ENCODE data around the gene DAZAP1. TPM values are rescaled to one million over a fixed set of nuclear protein-coding genes. Genes with fewer than 3 reads are reported as not detected.

The DAZAP1 gene
- polyA plus RNA-seq, 3 donors, result 69.2 to 70.7 (median 69.7) TPM

DNA sequence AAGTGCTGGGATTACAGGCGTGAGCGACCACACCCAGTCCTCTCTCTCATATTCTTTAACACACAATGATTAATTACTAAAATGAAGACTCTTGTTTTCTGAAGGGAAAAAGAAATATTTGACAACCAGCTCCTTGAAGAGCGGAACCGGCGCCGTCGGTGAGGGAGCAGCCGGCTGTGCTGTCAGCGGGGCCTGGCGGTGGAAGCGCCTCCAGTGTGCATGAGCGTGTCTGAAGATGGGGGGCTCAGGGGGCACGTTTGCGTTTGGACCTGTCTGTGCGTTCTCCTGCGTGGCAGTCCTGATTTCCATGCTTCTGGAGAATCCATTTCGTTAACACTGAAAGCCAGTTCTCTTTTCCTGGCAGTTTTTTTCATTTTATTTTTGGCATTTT, 31.0 kb upstream of the DAZAP1 start:
- no peak for DNase-seq (ENCODE audit: low read depth in 3 of 3, low spot score in 2 of 3)

DNA sequence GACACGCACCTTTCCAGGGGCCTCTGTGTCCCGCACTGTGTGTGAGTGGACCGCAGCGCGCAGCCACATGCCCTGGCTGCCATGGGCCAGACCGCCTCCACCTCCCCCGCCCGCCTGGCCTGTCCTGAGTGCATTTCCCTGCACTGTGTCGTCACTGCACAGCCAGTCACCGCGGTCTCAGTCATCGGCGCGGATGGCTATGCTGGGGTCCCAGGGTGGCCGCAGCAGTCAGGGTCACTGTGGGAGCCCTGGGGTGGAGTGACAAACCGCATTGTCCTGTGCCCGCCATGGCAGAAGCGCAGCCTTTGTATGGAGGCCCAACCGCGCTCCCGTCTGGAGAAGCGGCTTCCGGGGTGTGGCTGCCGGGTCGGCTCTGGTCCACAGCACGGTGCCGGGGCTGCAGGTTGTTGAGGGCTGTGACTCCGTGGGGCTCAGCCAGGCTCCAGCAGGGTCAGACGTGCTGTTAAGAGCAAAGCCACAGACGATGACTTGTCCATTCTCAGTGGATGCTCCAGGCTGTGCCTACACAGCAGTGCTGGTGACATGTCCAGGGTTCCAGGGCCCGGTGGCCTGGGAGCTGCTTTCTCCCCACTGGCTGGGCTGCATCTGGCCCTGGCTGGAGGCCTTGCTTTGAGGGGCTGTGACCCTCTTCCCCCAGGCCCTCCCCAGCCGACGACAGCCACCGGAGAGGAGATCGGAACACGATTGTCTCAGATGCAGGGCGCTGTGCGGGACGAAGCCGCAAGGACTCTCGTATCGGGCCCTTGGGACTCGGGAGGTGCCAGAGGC, 30.0 kb upstream of the DAZAP1 start:
- DNase-seq (ENCODE audit: low read depth in 3 of 3, low spot score in 2 of 3), result no peak

DNA sequence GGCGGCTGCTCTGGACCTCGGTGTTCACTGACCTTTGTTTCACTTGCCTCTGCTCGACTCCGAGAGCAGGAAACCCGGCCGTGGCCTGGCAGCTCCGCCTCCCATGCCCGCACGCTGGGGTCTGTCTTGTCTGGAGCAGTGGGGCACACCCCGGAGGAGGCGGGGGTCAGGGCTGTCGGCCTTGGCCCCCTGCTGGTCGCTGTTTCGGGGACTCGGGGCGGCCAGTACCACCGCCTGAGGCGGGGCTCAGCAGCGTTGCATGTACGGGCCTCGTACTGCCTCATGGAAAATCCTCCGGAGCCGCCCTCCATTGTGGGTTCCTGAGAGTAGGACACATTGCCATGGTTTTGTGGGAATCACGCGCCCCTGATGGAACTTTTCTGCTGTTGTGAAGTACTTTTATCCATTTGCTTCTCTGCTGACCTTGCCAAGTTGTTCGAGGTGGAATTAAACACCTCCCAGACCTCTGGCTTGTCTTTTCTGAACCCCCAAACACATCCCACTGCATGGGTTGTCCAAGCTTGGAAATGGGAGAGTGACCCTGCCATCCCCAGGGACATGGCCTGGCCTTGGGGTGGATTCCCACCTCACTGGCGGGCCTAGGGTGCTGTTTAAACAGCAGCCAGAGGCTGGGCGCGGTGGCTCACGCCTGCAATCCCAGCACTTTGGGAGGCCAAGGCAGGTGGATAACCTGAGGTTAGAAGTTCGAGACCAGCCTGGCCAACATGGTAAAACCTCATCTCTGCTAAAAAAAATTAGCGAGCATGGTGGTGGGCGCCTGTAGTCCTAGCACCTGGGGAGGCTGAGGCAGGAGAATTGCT, 29.2 kb upstream of the DAZAP1 start:
- no peak for DNase-seq (ENCODE audit: low read depth in 3 of 3, low spot score in 2 of 3)

DNA sequence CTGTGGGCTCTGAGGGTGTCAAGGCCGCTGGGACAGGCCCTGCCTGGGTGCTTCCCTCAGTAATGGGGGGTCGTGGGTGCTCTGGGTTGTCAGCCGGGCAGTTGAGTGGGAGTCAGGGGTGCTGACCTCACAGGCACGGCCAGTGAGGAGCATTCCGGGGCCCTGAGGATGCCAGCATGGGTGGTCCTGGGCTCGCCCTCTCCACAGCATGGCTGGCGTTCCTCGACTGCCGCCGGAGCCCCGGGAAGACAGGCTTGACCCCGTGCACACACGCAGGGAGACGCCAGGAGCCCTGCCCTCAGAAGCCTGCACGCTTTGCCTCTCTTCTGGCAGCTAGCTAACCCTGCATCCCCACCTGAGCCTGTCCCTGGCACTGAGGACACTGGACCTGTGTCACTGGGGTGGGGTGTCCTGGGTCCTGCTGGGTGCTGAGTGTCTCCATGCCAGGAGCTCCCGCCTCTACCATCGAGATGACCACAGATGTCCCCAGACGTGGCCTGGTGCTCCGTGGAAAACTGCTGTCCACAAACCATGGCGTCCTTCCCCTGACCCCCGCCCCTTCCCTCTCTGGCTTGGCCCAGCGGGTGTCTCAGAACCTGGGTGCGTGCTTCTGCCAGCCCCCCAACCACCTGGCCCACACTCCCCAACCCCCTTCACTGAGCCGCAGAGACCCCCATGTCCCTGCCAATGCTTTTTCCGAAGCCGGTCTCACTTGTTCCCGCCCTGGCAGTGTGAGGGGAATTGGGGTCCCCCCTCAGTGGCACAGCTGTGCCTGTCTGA, 28.1 kb upstream of the DAZAP1 start:
- no peak for DNase-seq (ENCODE audit: low read depth in 3 of 3, low spot score in 2 of 3)

DNA sequence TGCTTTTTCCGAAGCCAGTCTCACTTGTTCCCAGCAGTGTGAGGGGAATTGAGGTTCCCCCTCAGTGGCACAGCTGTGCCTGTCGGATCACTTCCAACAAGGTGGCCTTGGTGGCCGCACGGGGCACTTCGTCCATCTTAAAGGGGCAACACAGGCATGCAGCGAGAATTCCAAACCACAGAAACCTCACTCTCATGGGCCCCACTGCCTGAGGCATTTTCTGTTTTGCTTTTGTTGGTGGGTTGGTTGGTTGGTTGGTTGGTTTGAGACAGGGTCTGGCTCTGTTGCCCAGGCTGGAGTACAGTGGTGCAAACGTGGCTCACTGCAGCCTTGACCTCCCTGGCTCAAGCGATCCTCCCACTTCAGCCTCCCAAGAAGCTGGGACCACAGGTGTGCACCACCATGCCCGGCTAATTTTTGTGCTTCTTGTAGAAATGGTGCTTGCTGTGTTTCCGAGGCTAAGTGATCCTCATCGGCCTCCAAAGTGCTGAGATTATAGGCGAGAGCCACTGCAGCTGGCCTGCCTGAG, 27.4 kb upstream of the DAZAP1 start:
- DNase-seq (ENCODE audit: low read depth in 3 of 3, low spot score in 2 of 3), result no peak

DNA sequence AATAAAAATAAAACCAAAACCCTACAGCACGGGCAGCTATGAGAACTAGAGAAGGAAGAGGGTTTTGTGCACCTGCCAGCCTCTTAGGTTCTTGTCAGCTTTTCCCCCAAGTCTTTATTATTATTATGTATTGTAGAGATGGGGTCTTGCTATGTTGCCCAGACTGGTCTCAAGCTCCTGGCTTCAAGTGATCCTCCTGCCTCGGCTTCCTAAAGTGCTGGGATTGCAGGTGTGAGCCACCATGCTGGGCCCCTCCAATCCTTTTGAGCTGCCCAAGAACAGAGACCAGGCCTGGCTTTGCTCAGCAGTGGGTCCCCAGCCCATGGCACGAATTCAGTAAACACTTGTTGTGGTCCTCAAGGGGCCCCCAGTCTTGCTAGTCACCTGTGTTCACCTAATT, 25.1 kb upstream of the DAZAP1 start:
- DNase-seq (ENCODE audit: low read depth in 3 of 3, low spot score in 2 of 3), result no peak

DNA sequence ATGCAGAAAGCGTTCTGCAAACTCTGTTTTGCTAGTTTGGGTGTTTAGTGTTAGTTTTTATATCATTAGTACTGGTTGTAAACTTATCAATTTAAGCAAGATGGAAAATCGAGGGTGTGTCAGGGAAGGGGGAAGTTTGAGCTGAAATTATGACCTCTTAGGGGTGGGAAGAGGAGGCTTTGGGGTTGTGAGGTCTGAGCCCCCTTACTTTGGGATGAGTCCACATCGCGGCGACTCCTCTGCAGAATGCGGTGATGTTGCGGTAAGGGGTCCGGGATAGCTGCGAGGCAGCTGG, 24.4 kb upstream of the DAZAP1 start:
- no peak for DNase-seq (ENCODE audit: low read depth in 3 of 3, low spot score in 2 of 3)

DNA sequence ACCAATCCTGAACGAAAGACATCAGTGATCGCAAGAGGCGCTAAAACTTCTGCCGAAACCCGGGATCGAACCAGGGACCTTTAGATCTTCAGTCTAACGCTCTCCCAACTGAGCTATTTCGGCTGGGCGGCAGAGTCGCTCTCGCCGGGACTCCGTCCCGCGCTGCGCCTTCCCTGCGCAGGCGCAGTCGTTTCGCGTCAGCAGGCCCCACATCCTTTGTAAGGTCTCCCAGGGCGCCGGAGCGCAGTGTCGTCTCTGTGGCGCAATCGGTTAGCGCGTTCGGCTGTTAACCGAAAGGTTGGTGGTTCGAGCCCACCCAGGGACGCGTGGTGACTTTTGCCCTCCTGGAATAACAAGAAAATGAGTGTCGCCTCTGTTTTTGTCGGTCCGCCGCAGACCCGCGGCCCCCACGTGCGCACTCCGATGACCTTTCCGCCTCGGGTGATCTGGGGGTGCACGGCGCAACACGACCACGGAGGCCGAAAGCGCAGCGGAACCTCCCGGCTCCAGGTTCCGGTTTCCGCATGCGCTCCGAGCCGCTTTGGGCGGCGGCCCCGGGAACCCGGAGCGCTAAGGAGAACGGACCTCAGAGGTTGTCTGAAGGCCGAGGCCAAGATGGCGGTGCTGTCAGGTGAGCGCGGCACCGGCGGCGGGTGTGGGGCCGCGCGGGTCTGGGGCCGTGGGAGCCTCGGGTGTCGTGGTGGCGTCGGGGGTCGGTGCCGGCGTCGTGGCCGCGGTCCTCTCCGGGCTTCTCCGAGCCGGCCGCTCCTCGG, 23.9 kb upstream of the DAZAP1 start, which contains the start of gene NDUFS7:
Gene NDUFS7, plus strand, starts transcription at position 596 of the 773 bp plus-strand sequence. Its CDS starts 20 bp downstream, at position 616.
- peak; percentile 84 to 91 (median 84) for DNase-seq (ENCODE audit: low read depth in 3 of 3, low spot score in 2 of 3)

DNA sequence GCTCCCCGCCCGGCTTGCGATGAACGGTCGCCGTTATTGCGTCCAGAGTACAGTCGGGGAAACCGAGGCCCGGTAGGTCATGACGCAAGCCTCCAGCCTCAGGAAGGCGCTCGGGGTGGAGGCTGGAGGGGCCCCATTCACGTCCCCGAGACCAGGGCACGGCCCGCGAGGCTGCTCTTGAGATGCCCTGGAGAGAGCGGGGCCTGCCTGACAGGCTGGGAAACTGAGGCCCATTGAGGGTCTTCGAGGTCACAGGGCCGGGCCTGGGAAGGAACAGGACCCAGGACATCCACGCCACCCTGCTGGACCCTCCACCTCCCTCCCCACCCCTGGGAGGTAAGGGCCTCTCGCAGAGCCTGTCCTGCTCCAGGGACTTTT, 23.3 kb upstream of the DAZAP1 start:
- no peak for DNase-seq (ENCODE audit: low read depth in 3 of 3, low spot score in 2 of 3)

DNA sequence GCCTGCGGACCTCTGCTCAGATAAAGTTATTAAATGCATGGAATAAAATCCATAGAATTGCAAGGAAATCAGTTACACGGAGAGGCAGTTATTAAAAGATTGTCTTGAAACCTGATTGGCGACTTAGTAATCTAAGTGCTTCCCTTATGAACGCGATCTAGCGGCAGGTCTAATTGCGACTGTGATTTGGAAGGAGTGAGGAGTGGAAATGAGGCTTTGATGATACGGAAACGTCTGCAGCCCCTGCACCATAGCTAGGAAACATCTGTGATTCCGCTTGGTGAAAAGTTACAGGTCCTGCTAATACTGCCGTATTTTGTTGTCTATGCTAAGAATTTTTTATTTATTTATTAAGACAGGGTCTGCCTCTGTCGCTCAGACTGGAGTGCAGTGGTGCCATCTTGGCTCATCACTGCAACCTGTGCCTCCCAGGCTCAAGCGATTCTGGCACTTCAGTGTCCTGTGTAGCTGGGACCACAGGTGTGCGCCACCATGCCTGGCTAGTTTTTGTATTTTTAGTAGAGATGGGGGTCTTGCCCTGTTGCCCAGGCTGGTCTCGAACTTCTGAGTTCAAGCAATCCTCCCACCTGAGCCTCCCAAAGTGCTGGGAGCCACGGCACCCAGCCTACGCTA, 22.8 kb upstream of the DAZAP1 start:
- no peak for DNase-seq (ENCODE audit: low read depth in 3 of 3, low spot score in 2 of 3)

DNA sequence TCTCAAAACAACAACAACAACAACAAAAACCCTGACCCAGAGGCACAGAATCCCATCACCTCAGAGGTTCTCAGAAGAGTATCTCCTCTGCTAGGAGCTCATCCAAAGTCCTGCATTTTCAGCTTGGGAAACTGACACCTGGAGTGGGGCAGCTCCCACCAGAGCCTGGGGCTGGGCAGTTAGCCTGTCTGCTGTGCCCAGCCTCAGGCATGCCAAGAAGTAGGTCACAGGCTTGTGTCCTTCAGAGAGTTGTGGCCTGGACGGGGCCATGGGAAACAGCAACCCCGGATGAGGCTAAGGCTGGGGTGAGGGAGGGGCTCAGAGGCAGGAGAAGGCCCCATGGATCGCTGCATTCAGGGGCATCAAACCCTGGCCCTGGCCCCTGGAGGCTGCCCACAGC, 21.6 kb upstream of the DAZAP1 start:
- no peak for DNase-seq (ENCODE audit: low read depth in 3 of 3, low spot score in 2 of 3)

DNA sequence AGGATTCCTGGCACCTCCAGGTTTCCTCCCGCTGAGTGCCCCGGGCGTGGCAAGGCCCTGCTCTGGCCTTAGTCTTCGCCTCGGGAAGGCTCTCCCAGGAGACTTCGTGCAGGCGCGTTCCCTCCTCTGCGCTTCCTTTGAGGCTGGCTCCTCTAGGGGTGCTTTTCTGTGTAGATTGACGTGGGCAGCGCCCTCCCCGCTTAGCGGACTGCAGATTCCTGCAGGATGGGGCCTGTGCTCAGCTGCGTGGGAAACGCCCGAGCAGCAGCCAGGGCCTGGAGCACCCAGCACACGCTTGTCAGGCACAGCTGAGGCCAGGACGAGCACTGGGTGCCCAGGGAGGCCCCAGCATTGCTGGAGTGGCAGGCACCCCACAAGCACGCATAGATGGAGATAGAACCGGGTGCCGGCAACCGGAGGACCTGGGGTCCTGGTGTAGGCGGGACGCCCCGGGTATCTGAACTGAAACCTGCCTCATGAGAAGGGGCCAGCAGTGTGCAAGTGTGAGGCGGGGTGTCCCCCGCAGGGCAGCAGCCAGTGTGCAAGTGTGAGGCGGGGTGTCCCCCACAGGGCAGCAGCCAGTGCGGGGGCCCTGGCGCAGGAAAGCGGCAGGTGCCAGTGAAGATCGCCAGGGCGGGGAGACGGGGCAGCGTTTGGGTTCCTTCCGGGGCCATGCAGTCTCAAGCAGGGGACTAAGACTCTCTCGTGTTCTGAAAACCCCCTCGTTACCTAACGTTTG, 20.3 kb upstream of the DAZAP1 start:
- no peak for DNase-seq (ENCODE audit: low read depth in 3 of 3, low spot score in 2 of 3)

DNA sequence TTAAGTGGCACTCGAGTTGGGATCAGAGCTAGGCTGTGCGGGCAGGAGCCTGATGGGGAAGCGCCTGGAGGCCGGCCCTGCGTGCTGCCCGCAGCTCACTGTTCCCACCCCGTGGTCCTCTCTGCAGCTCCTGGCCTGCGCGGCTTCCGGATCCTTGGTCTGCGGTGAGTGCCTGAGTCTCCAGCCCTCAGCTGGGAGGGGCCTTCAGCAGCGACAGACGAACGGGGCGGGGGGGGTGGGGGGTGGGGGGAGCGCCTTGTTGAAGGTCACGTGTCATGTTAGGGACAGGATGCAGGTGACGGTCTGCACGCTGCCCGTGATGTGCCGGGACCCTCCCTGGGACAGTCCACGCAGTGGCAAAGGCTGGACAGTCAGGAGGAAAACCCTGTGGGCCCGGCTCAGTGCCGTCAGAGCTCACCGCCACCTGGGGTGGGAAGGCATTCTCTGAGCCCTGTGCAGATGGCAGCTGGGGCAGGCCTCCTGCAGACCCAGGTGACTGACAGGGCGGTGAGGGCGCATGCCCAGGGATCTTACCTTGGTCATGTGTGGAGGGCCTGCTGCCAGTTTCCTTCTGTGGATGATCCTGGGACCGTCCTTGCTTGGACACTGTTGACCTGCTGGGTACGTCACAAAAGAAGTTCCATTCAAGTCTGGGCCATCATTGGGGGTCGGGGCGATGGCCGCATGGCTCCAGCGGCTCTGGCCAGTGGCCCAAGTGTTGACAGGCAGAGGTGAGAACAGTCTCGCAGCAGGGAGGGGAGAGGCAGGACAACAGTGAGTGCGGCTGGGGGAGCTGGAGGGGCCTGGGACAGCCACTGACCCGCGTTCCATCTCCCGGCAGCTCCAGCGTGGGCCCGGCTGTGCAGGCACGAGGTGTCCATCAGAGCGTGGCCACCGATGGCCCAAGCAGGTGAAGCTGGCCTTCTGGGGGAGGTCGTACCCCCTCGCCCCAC, 19.4 kb upstream of the DAZAP1 start:
- no peak for DNase-seq (ENCODE audit: low read depth in 3 of 3, low spot score in 2 of 3)

DNA sequence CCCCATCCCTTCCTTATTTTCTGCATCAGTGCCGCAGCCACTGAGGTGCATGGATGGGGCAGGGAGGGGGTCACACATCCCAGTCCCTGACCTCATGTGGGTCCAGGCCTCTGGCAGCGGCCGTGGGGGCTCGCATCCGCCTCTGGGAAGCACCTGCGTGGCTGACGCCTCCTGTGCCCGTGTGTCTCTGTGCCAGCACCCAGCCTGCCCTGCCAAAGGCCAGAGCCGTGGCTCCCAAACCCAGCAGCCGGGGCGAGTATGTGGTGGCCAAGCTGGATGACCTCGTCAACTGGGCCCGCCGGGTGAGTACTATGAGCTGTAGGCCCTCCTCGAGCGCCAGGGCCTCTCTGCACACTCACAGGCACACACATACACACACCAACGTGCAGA, 18.8 kb upstream of the DAZAP1 start:
- no peak for DNase-seq (ENCODE audit: low read depth in 3 of 3, low spot score in 2 of 3)

DNA sequence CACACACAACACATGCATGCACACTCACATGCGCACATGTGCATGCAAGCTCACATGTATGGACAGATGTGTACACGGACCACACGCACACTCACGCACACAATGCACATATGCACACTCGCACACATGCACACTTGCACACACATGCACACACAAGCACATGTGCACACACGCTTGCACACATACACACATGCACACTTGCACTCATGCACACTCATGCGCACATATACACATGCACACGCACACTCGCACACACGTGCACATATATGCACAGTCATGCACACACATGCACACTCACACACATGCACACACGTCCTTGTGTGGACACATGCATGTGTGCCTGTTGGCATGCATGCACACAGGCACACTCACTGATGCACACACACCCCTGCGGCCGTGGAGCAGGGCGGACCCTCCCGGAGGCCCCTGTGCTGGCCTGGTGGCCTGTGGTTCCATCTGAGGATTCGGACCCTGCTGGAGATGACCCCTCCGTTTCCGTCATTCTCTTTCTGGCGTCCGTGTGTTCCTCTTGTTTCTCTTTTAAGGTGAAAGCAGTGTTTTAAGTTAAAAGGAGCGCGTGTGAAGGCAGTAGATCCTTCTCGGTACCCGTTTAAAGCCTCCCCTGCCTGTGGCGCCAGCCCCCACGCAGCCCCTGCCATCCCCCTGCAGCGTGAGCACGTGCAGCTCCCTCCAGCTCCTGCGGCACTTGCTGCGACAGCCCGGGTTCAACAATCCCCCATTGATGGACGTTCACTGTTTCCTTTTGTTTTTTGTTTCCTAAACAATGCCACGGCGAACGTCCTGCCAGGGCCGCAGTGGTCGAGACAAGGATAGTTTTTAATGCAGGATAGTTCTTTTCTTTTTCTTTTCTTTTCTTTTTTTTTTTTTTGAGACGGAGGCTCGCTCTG, 18.1 kb upstream of the DAZAP1 start:
- DNase-seq (ENCODE audit: low read depth in 3 of 3, low spot score in 2 of 3), result no peak

DNA sequence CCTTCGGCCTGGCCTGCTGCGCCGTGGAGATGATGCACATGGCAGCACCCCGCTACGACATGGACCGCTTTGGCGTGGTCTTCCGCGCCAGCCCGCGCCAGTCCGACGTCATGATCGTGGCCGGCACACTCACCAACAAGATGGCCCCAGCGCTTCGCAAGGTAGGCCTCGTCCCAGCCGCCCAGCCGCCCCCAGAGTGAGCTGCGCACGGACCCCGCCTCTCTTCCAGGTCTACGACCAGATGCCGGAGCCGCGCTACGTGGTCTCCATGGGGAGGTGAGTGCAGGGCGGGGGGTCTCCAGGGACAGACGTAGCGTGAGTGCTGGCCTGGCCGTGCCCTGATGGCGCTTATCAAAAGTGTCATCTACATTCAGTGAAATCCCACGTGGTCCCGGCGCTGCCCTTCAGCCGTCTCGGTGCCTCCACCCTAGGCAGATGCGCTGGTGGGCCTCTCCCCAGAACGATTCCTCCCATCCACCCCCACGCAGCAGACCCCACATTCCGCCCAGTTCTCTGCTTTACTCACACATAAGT, 16.4 kb upstream of the DAZAP1 start:
- no peak for DNase-seq (ENCODE audit: low read depth in 3 of 3, low spot score in 2 of 3)

DNA sequence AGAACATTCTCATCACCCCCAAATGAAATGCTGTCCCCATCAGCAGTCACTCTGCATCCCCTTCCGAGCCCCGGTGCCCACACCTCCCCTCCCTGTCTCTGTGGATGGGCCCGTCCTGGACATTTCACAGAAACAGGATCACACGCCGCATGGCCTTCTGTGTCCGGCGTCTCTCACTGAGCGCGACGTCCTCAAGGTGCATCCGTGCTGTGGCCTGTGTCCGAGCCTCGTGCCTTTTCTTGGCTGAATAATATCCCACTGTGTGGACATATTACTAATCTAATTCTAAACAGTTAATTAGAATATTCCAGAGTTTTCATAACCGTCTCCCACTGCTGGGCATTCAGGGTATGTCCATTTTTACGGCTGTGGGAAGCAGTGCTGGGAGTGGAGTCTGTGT, 15.0 kb upstream of the DAZAP1 start:
- no peak for DNase-seq (ENCODE audit: low read depth in 3 of 3, low spot score in 2 of 3)

Data from right renal cortex interstitium (tissue), 3 donors.